ENCODE measurements around the gene ATP8B4. TPM values are rescaled to one million over a fixed set of nuclear protein-coding genes. Genes with fewer than 3 reads are reported as not detected.

ATP8B4 gene
- total and polyA plus RNA-seq, 4 donors, result 1.9 to 19.7 (median 12.4) TPM

DNA sequence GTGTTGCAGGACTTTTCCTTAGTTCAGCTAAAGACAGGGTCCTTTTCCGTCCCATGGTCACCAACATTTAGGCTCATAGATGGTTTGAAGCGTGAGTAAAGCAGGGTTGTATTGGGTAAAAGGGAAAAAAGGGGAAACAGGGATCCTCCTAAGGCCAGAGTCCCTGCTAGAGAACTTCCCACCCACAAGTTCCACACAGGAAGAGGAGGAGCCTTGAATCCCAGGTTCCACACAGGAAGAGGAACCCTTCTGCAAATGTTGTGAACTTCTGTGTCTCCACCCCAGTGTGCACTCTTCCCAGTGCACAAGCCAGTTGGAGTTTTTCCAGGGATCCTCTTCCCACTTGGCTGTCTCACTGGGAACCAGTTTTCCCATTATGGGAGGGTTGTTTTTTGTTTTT, 27.6 kb upstream of the ATP8B4 start:
- H3K27ac ChIP-seq (ENCODE audit: low read depth in 1 of 2, low read length in 2 of 2), result peak overlapping the region; percentile 37 to 55
- no peaks in the 10 kb centered on the region for H3K27me3 ChIP-seq (ENCODE audit: control insufficient read depth in 4 of 4, insufficient read depth in 4 of 4, low read length in 3 of 4)
- H3K9me3 ChIP-seq (ENCODE audit: control insufficient read depth in 4 of 4, low read length in 3 of 4), result no peaks in the 10 kb centered on the region
- no peak for DNase-seq (ENCODE audit: low spot score)
- H3K36me3 ChIP-seq (ENCODE audit: control insufficient read depth in 4 of 4, insufficient read depth in 3 of 4, low read depth in 1 of 4, low read length in 3 of 4), result no peaks in the 10 kb centered on the region
- peak overlapping the region in 1 of 3 donors; percentile 0 for H3K4me3 ChIP-seq (ENCODE audit: low read depth in 1 of 3, low read length in 3 of 3)
- WGBS, result 30% methylated on average over 2 of the region's 2 CpGs
- TF ChIP-seq, protein P1, sequence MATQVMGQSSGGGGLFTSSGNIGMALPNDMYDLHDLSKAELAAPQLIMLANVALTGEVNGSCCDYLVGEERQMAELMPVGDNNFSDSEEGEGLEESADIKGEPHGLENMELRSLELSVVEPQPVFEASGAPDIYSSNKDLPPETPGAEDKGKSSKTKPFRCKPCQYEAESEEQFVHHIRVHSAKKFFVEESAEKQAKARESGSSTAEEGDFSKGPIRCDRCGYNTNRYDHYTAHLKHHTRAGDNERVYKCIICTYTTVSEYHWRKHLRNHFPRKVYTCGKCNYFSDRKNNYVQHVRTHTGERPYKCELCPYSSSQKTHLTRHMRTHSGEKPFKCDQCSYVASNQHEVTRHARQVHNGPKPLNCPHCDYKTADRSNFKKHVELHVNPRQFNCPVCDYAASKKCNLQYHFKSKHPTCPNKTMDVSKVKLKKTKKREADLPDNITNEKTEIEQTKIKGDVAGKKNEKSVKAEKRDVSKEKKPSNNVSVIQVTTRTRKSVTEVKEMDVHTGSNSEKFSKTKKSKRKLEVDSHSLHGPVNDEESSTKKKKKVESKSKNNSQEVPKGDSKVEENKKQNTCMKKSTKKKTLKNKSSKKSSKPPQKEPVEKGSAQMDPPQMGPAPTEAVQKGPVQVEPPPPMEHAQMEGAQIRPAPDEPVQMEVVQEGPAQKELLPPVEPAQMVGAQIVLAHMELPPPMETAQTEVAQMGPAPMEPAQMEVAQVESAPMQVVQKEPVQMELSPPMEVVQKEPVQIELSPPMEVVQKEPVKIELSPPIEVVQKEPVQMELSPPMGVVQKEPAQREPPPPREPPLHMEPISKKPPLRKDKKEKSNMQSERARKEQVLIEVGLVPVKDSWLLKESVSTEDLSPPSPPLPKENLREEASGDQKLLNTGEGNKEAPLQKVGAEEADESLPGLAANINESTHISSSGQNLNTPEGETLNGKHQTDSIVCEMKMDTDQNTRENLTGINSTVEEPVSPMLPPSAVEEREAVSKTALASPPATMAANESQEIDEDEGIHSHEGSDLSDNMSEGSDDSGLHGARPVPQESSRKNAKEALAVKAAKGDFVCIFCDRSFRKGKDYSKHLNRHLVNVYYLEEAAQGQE (IDR thresholded peaks at IDR 0.05), result peak; percentile 42
- no peak for TF ChIP-seq NR2F2 (IDR thresholded peaks at IDR 0.05)
- TF ChIP-seq, protein P2, sequence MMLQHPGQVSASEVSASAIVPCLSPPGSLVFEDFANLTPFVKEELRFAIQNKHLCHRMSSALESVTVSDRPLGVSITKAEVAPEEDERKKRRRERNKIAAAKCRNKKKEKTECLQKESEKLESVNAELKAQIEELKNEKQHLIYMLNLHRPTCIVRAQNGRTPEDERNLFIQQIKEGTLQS (IDR thresholded peaks at IDR 0.05), result no peak
- peak; percentile 76 to 80 for TF ChIP-seq RXRA (IDR thresholded peaks at IDR 0.05)
- peak; percentile 68 for TF ChIP-seq SP1 (IDR thresholded peaks at IDR 0.05)
- TF ChIP-seq EGR1 (IDR thresholded peaks at IDR 0.05; ENCODE audit: low read depth in 2 of 2), result peak in 1 of 2 donors; percentile 73
- TF ChIP-seq YY1 (IDR thresholded peaks at IDR 0.05), result peak; percentile 64
- TF ChIP-seq FOXA2 (IDR thresholded peaks at IDR 0.05), result peak; percentile 21
- no peak for TF ChIP-seq TAF1 (conservative IDR thresholded peaks at IDR 0.05)
- TF ChIP-seq HNF4A (conservative IDR thresholded peaks at IDR 0.05), result peak; percentile 66 to 72
- no peak for TF ChIP-seq JUND (IDR thresholded peaks at IDR 0.05)
- TF ChIP-seq, protein P3, sequence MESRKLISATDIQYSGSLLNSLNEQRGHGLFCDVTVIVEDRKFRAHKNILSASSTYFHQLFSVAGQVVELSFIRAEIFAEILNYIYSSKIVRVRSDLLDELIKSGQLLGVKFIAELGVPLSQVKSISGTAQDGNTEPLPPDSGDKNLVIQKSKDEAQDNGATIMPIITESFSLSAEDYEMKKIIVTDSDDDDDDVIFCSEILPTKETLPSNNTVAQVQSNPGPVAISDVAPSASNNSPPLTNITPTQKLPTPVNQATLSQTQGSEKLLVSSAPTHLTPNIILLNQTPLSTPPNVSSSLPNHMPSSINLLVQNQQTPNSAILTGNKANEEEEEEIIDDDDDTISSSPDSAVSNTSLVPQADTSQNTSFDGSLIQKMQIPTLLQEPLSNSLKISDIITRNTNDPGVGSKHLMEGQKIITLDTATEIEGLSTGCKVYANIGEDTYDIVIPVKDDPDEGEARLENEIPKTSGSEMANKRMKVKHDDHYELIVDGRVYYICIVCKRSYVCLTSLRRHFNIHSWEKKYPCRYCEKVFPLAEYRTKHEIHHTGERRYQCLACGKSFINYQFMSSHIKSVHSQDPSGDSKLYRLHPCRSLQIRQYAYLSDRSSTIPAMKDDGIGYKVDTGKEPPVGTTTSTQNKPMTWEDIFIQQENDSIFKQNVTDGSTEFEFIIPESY (IDR thresholded peaks at IDR 0.05), result peak; percentile 64
- TF ChIP-seq, protein P4, sequence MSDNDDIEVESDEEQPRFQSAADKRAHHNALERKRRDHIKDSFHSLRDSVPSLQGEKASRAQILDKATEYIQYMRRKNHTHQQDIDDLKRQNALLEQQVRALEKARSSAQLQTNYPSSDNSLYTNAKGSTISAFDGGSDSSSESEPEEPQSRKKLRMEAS (IDR thresholded peaks at IDR 0.05), result peak; percentile 64
- no peak for TF ChIP-seq FOXA1 (IDR thresholded peaks at IDR 0.05)
- peak; percentile 31 for TF ChIP-seq HNF4G (IDR thresholded peaks at IDR 0.05)
- TF ChIP-seq, protein P5, sequence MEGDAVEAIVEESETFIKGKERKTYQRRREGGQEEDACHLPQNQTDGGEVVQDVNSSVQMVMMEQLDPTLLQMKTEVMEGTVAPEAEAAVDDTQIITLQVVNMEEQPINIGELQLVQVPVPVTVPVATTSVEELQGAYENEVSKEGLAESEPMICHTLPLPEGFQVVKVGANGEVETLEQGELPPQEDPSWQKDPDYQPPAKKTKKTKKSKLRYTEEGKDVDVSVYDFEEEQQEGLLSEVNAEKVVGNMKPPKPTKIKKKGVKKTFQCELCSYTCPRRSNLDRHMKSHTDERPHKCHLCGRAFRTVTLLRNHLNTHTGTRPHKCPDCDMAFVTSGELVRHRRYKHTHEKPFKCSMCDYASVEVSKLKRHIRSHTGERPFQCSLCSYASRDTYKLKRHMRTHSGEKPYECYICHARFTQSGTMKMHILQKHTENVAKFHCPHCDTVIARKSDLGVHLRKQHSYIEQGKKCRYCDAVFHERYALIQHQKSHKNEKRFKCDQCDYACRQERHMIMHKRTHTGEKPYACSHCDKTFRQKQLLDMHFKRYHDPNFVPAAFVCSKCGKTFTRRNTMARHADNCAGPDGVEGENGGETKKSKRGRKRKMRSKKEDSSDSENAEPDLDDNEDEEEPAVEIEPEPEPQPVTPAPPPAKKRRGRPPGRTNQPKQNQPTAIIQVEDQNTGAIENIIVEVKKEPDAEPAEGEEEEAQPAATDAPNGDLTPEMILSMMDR (IDR thresholded peaks at IDR 0.05; ENCODE audit: low read depth, low read length, missing input control), result no peak
- peak; percentile 40 to 57 for TF ChIP-seq RAD21 (IDR thresholded peaks at IDR 0.05)
- peak; percentile 73 to 90 for TF ChIP-seq GABPA (IDR thresholded peaks at IDR 0.05 in 1 of 2, conservative IDR thresholded peaks at IDR 0.05 in 1 of 2)
- H3K4me1 ChIP-seq (ENCODE audit: control insufficient read depth in 4 of 4, insufficient read depth in 4 of 4, low read length in 3 of 4), result peaks cover 0 to 22% (median 14%) of the 10 kb centered on the region in 4 donors
- H3K9ac ChIP-seq (ENCODE audit: low read depth in 1 of 2, low read length in 2 of 2), result peak overlapping the region in 1 of 2 donors; percentile 5

All from liver (tissue), 9 donors.